Measurements from ENCODE around the gene KIAA0930.

Gene KIAA0930

GRCh38 chr22:45217806-45218205 lies 22.9 kb downstream of the KIAA0930 start:
- no peak for TF ChIP-seq CTCF (IDR thresholded peaks at IDR 0.05; ENCODE audit: low read depth, low read length, missing control alignments)
- Histone ChIP-seq H3K4me3 (ENCODE audit: low read depth, low read length) (no peak overlapping the region), H3K36me3 (replicated peaks) (no peaks in the 10 kb centered on the region), H3K27ac (no peak overlapping the region), H3K27me3 (replicated peaks) (no peaks in the 10 kb centered on the region)
- in situ Hi-C loops (cut with HindIII; ENCODE audit: low pct_ligation_motif_present, low sequenced_read_pairs) = no loop called here
- no peak for DNase-seq

DNA sequence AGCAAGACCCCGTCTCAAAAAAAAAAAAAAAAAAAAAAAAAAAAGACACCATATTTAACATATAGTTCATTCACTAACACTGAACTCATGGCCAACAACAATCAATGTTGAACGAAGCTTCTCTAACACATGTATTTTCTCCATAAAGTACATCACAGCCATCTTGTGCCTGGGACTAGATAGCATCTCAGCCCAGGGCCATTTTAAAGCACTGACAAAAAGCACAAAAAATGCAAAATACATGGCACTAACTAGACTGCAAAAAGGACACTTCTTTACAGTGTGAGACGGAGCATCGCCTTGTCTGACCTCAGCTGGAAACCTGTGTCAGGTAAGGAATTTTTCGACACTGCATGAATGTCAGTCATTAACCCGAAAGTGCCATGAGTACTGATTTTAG lies 23.3 kb downstream of the KIAA0930 start:
- in situ Hi-C loops (cut with HindIII; ENCODE audit: low pct_ligation_motif_present, low sequenced_read_pairs) = no loop called here
- H3K36me3 ChIP-seq (replicated peaks) = no peaks in the 10 kb centered on the region
- TF ChIP-seq CTCF (IDR thresholded peaks at IDR 0.05; ENCODE audit: low read depth, low read length, missing control alignments) = no peak
- H3K27me3 ChIP-seq (replicated peaks) = no peaks in the 10 kb centered on the region
- no peak overlapping the region for H3K4me3 ChIP-seq (ENCODE audit: low read depth, low read length)
- no peak overlapping the region for H3K27ac ChIP-seq
- no peak for DNase-seq

DNA sequence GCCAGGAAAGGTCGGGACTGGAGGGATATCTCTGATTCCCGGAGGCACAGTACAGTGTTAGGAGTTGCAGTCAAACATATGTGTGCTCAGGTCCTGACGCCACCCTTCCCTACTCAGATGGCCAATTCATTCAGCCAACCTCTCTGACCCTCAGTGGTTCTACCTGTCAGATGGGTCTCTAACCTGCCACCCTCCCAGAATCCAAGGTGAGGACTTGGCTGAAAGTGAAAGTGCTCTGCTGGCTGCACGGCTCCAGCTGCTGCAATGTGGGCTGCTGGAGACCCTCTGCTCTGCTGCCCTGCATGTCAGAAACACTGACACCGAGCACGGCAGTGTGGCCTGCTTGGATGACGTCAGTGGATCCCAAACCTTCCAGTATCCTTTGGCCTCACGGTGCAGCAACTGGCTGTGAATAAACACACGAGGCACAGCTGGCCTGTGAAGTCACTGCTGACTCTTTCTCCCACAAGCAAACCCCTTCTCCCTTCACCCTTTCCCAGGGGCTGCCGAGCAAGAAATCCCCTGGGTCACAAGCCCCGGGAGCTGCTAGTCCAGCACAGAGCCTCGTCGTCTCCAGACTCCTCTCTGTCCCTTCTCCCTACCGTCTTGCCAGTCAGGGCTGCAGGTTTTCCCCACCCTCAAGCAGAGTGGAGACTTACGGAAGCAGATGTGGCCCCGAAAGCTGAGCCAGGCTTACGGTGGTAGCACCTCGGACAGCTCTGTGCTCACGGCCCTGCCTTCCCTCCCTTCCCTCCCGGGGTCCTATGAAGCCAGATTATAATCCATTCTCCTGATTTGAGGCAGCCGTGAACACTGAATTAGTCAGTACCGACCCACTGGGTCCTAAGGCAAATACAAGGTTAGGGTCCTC lies 24.3 kb downstream of the KIAA0930 start:
- in situ Hi-C loops (cut with HindIII; ENCODE audit: low pct_ligation_motif_present, low sequenced_read_pairs) = no loop called here
- Histone ChIP-seq H3K4me3 (ENCODE audit: low read depth, low read length) (no peak overlapping the region), H3K27me3 (replicated peaks) (no peaks in the 10 kb centered on the region), H3K27ac (no peak overlapping the region), H3K36me3 (replicated peaks) (no peaks in the 10 kb centered on the region)
- no peak for TF ChIP-seq CTCF (IDR thresholded peaks at IDR 0.05; ENCODE audit: low read depth, low read length, missing control alignments)
- DNase-seq = peak; percentile 47

GRCh38 chr22:45212992-45213751 lies 27.5 kb downstream of the KIAA0930 start:
- H3K27ac ChIP-seq = peak overlapping the region; percentile 86
- peak; percentile 70 for DNase-seq
- no peaks in the 10 kb centered on the region for H3K27me3 ChIP-seq (replicated peaks)
- H3K4me3 ChIP-seq (ENCODE audit: low read depth, low read length) = peak overlapping the region; percentile 41
- no peak for TF ChIP-seq CTCF (IDR thresholded peaks at IDR 0.05; ENCODE audit: low read depth, low read length, missing control alignments)
- H3K36me3 ChIP-seq (replicated peaks) = no peaks in the 10 kb centered on the region
- in situ Hi-C loops (cut with HindIII; ENCODE audit: low pct_ligation_motif_present, low sequenced_read_pairs) = no loop called here

GRCh38 chr22:45212306-45212709 lies 28.4 kb downstream of the KIAA0930 start:
- TF ChIP-seq CTCF (IDR thresholded peaks at IDR 0.05; ENCODE audit: low read depth, low read length, missing control alignments) = peak; percentile 22
- Histone ChIP-seq H3K27ac (peak overlapping the region; percentile 86), H3K4me3 (ENCODE audit: low read depth, low read length) (peak overlapping the region; percentile 41), H3K27me3 (replicated peaks) (no peaks in the 10 kb centered on the region), H3K36me3 (replicated peaks) (no peaks in the 10 kb centered on the region)
- DNase-seq = peak; percentile 91
- in situ Hi-C loops (cut with HindIII; ENCODE audit: low pct_ligation_motif_present, low sequenced_read_pairs) = no loop called here
